ENCODE data around the gene RNF167.

The RNF167 gene

GRCh38 chr17:4944554-4945175 lies 4.6 kb downstream of the RNF167 start:
- peak overlapping the region; percentile 95 for H3K4me3 ChIP-seq (ENCODE audit: low read depth, low read length)
- no peak for DNase-seq (ENCODE audit: low read depth)
- TF ChIP-seq MYC (IDR thresholded peaks at IDR 0.05; ENCODE audit: low read depth, low read length) (no peak), POLR2A (IDR thresholded peaks at IDR 0.05; ENCODE audit: extremely low read depth, insufficient read length) (no peak)
- TF ChIP-seq, protein P1, sequence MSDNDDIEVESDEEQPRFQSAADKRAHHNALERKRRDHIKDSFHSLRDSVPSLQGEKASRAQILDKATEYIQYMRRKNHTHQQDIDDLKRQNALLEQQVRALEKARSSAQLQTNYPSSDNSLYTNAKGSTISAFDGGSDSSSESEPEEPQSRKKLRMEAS (IDR thresholded peaks at IDR 0.05; ENCODE audit: low read depth, low read length), result no peak
- TF ChIP-seq, protein P2, sequence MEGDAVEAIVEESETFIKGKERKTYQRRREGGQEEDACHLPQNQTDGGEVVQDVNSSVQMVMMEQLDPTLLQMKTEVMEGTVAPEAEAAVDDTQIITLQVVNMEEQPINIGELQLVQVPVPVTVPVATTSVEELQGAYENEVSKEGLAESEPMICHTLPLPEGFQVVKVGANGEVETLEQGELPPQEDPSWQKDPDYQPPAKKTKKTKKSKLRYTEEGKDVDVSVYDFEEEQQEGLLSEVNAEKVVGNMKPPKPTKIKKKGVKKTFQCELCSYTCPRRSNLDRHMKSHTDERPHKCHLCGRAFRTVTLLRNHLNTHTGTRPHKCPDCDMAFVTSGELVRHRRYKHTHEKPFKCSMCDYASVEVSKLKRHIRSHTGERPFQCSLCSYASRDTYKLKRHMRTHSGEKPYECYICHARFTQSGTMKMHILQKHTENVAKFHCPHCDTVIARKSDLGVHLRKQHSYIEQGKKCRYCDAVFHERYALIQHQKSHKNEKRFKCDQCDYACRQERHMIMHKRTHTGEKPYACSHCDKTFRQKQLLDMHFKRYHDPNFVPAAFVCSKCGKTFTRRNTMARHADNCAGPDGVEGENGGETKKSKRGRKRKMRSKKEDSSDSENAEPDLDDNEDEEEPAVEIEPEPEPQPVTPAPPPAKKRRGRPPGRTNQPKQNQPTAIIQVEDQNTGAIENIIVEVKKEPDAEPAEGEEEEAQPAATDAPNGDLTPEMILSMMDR (IDR thresholded peaks at IDR 0.05; ENCODE audit: low read depth, low read length), result no peak

DNA sequence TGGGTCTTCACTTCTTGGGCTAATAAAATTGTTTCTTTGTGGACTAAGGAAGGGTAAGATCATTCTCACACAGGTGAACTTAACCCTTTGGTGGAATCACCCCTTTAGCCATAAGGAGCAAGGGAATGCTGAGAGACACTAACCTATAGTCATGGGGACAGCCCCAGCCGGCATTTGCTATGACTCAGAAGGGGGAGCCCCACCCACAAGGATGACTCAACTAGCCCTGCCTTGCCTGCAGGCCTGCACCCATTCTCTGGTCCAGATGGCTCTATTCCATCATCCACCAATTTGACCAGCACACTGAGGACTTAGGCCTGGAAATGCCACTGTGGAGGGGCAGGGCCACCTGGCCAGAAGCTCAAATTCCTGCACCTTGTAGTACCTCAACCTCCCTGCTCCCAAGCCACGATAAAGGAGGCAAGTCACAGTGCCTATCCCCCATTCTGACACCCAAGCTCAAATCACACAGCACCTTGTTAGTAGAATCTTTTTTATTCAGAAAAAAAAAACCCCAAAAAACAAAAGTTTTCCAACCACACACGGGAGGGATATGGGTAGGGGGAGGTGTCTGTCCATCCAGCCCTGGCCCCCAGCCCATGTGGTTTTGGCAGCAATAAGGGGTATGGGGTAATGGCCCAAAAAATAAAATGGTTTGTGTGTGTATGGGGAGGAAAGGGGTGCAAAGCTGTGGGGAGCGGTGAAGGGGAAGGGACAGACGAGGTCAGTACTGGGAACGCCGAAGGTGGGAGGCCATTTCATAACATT lies 5.3 kb downstream of the RNF167 start:
- peak; percentile 83 for DNase-seq (ENCODE audit: low read depth)
- TF ChIP-seq, protein P1 (IDR thresholded peaks at IDR 0.05; ENCODE audit: low read depth, low read length), result no peak
- peak; percentile 5 for TF ChIP-seq POLR2A (IDR thresholded peaks at IDR 0.05; ENCODE audit: extremely low read depth, insufficient read length)
- H3K4me3 ChIP-seq (ENCODE audit: low read depth, low read length), result peak overlapping the region; percentile 95

- DNase-seq (ENCODE audit: low read depth), result no peak
- peak overlapping the region; percentile 95 for H3K4me3 ChIP-seq (ENCODE audit: low read depth, low read length)
- TF ChIP-seq POLR2A (IDR thresholded peaks at IDR 0.05; ENCODE audit: extremely low read depth, insufficient read length), result no peak
- TF ChIP-seq MYC (IDR thresholded peaks at IDR 0.05; ENCODE audit: low read depth, low read length), result no peak
- TF ChIP-seq, protein P1 (IDR thresholded peaks at IDR 0.05; ENCODE audit: low read depth, low read length), result no peak
- TF ChIP-seq, protein P2 (IDR thresholded peaks at IDR 0.05; ENCODE audit: low read depth, low read length), result no peak
Measured at GRCh38 chr17:4945944-4946280, 5.8 kb downstream of the RNF167 start.

DNA sequence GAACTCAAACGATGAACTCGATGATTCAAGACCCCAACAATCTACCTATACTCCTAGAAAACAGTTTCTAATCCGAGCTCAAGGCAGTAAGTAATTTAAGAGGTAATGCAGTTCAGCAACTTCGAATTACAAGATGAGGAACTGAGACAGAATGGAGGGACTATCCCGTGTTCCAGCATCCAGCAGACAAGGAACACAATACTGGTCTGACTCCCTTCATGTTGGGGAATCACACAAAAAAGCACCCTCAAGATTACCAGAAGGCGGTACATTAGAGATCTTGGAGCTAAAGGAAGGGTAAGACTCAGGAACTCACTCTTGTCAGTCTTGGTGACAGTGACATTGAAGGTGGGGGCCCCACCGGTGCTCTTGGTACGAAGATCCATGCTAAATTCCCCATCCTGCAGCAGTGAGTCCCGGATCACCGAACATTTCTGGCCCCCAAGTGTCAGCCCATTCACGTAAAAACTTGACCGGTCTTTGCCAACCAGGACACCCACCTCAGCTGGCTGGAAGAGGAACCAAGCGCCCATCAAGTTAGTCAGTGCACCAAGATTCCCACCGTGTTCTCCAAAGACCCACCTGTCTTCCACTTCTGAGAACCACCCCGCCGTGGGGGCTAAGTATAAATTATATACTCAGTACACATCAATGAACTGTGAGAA lies 6.4 kb downstream of the RNF167 start:
- DNase-seq (ENCODE audit: low read depth), result peak; percentile 21
- TF ChIP-seq, protein P1 (IDR thresholded peaks at IDR 0.05; ENCODE audit: low read depth, low read length), result no peak
- no peak for TF ChIP-seq POLR2A (IDR thresholded peaks at IDR 0.05; ENCODE audit: extremely low read depth, insufficient read length)
- TF ChIP-seq, protein P2 (IDR thresholded peaks at IDR 0.05; ENCODE audit: low read depth, low read length), result no peak
- no peak for TF ChIP-seq MYC (IDR thresholded peaks at IDR 0.05; ENCODE audit: low read depth, low read length)
- peak overlapping the region; percentile 95 for H3K4me3 ChIP-seq (ENCODE audit: low read depth, low read length)

GRCh38 chr17:4947010-4947410 lies 6.9 kb downstream of the RNF167 start:
- peak overlapping the region; percentile 95 for H3K4me3 ChIP-seq (ENCODE audit: low read depth, low read length)
- DNase-seq (ENCODE audit: low read depth), result peak; percentile 56
- TF ChIP-seq MYC (IDR thresholded peaks at IDR 0.05; ENCODE audit: low read depth, low read length) (no peak), POLR2A (IDR thresholded peaks at IDR 0.05; ENCODE audit: extremely low read depth, insufficient read length) (no peak)
- TF ChIP-seq, protein P2 (IDR thresholded peaks at IDR 0.05; ENCODE audit: low read depth, low read length), result no peak
- TF ChIP-seq, protein P1 (IDR thresholded peaks at IDR 0.05; ENCODE audit: low read depth, low read length), result no peak
